H1 (cell line): ENCODE measurements around the gene MYO16. TPM values are rescaled to one million over a fixed set of nuclear protein-coding genes. Genes with fewer than 3 reads are reported as not detected.

Experiments
- CTCF ChIA-PET: fragments of 300-600 bp; sonication (Branson Sonifier 250); formaldehyde crosslinking; loops from one replicate; lab custom pipeline; 2021; ENCODE audit not compliant: partially characterized antibody; lab: Charles Lee
- POLR2A ChIA-PET: fragments of 300-600 bp; sonication (Branson Sonifier 250); formaldehyde crosslinking; loops from one replicate; lab custom pipeline; 2021; ENCODE audit warnings: inconsistent platforms; ENCODE audit not compliant: partially characterized antibody; lab: Charles Lee
- DNase-seq, 2 experiments: peaks; one replicate each; pipeline versions ENCODE4 v3.0.0 to v3.0.0-alpha.2; 2010 to 2022; ENCODE audit warnings: low spot score in 2 of 2, low read depth in 1 of 2, mixed read lengths in 1 of 2
- FAIRE-seq: peaks from 2 replicates; lab custom pipeline; 2011; peaks lifted over from hg19 to GRCh38; lab: Jason Lieb, UNC
- H2AFZ ChIP-seq: 2 replicates; pipeline ENCODE4 v1.8.1; 2012; ENCODE audit warnings: low read length, inconsistent platforms
- H2AK5ac ChIP-seq: 2 replicates; pipeline ENCODE4 v1.6.1; 2013; ENCODE audit warnings: low read depth, low read length
- H2BK120ac ChIP-seq: replicated peaks from 2 replicates; pipeline ENCODE3; 2013; ENCODE audit warnings: low read depth, low read length, inconsistent platforms
- H2BK12ac ChIP-seq: 2 replicates; pipeline ENCODE4 v1.6.1; 2013; ENCODE audit warnings: low read depth, low read length
- H2BK15ac ChIP-seq: 2 replicates; pipeline ENCODE4 v1.6.1; 2013; ENCODE audit warnings: low read length
- H2BK20ac ChIP-seq: 2 replicates; pipeline ENCODE4 v1.6.1; 2013; ENCODE audit warnings: low read length
- H2BK5ac ChIP-seq: 2 replicates; pipeline ENCODE4 v1.6.1; 2013; ENCODE audit warnings: low read depth, low read length
- H3K14ac ChIP-seq: 2 replicates; pipeline ENCODE4 v1.6.1; 2013; ENCODE audit warnings: inconsistent platforms; ENCODE audit not compliant: insufficient read length
- H3K18ac ChIP-seq: 2 replicates; pipeline ENCODE4 v1.6.1; 2013; ENCODE audit warnings: low read length; ENCODE audit errors: extremely low read depth
- H3K23ac ChIP-seq: 2 replicates; pipeline ENCODE4 v1.6.1; 2013; ENCODE audit warnings: inconsistent platforms; ENCODE audit not compliant: insufficient read length
- H3K23me2 ChIP-seq: 2 replicates; pipeline ENCODE4 v1.6.1; 2013; ENCODE audit warnings: low read depth, low read length
- H3K27ac ChIP-seq: 2 replicates; pipeline ENCODE4 v1.6.1; 2011; ENCODE audit warnings: low read depth, low read length, inconsistent platforms
- H3K27me3 ChIP-seq, 4 experiments: replicated peaks in 1 of 4; 1 replicate in 1 of 4; 2 replicates in 3 of 4; pipeline versions ENCODE4 v1.6.1 to v1.8.1; 2011 to 2013; ENCODE audit warnings: low read length in 3 of 4, mild to moderate bottlenecking in 3 of 4, inconsistent platforms in 2 of 4, mixed read lengths in 2 of 4, moderate library complexity in 1 of 4; ENCODE audit not compliant: control insufficient read depth in 3 of 4, insufficient read depth in 3 of 4; ENCODE audit errors: extremely low read depth in 1 of 4
- H3K36me3 ChIP-seq, 4 experiments: 2 replicates each; pipeline versions ENCODE4 v1.6.1 to v1.8.1; 2011 to 2013; ENCODE audit warnings: mild to moderate bottlenecking in 4 of 4, low read length in 3 of 4, moderate library complexity in 2 of 4, control low read depth in 1 of 4, inconsistent platforms in 1 of 4; ENCODE audit not compliant: insufficient read depth in 4 of 4, control insufficient read depth in 2 of 4
- H3K4ac ChIP-seq: replicated peaks from 2 replicates; pipeline ENCODE3; 2013; ENCODE audit warnings: low read length, low read depth, mixed read lengths, inconsistent platforms; ENCODE audit not compliant: insufficient read length
- H3K4me1 ChIP-seq, 4 experiments: replicated peaks in 1 of 4; 1 replicate in 1 of 4; 2 replicates in 3 of 4; pipeline versions ENCODE4 v1.6.1 to v1.8.1; 2011 to 2013; ENCODE audit warnings: low read length in 3 of 4, inconsistent platforms in 2 of 4, mixed read lengths in 1 of 4; ENCODE audit not compliant: insufficient read depth in 4 of 4, control insufficient read depth in 3 of 4
- H3K4me2 ChIP-seq, 2 experiments: 2 replicates each; pipeline versions ENCODE4 v1.6.1 to v1.8.1; 2011 to 2013; ENCODE audit warnings: low read depth in 2 of 2, low read length in 2 of 2, control low read depth in 1 of 2, inconsistent platforms in 1 of 2, mild to moderate bottlenecking in 1 of 2; ENCODE audit not compliant: insufficient read depth in 1 of 2
- H3K4me3 ChIP-seq, 4 experiments: fragments of 200-600, 300-600 bp in 1 of 4; sonication (generic), shearing (Covaris generic), sonication (Bioruptor Twin) in 1 of 4; 2 replicates each; pipeline versions ENCODE4 v1.5.1 to v1.8.1; 2011 to 2016; ENCODE audit warnings: low read length in 4 of 4, low read depth in 3 of 4, control low read depth in 2 of 4, inconsistent platforms in 2 of 4, mild to moderate bottlenecking in 2 of 4, mixed read lengths in 1 of 4, moderate library complexity in 1 of 4; ENCODE audit not compliant: insufficient read depth in 2 of 4; ENCODE audit errors: extremely low read depth in 1 of 4
- H3K56ac ChIP-seq: replicated peaks from 2 replicates; pipeline ENCODE3; 2013; ENCODE audit warnings: low read depth, mild to moderate bottlenecking, mixed read lengths, low read length, inconsistent platforms; ENCODE audit not compliant: insufficient read length
- H3K79me1 ChIP-seq: 2 replicates; pipeline ENCODE4 v1.6.1; 2013; ENCODE audit warnings: low read depth, low read length, control low read depth
- H3K79me2 ChIP-seq, 2 experiments: 2 replicates each; pipeline versions ENCODE4 v1.6.1 to v1.8.1; 2012 to 2013; ENCODE audit warnings: low read length in 2 of 2, mild to moderate bottlenecking in 2 of 2, inconsistent platforms in 1 of 2; ENCODE audit not compliant: insufficient read depth in 2 of 2, control insufficient read depth in 1 of 2
- H3K9ac ChIP-seq, 4 experiments: replicated peaks in 1 of 4; 1 replicate in 1 of 4; 2 replicates in 3 of 4; pipeline versions ENCODE4 v1.6.1 to v1.8.1; 2011 to 2013; ENCODE audit warnings: low read depth in 3 of 4, low read length in 3 of 4, control low read depth in 2 of 4, mild to moderate bottlenecking in 2 of 4, moderate library complexity in 2 of 4, inconsistent platforms in 1 of 4; ENCODE audit errors: extremely low read depth in 1 of 4
- H3K9me3 ChIP-seq, 2 experiments: 2 replicates each; pipeline versions ENCODE4 v1.6.1 to v1.8.1; 2012 to 2013; ENCODE audit warnings: mild to moderate bottlenecking in 2 of 2, moderate library complexity in 2 of 2, control low read depth in 1 of 2, inconsistent platforms in 1 of 2, low read depth in 1 of 2, low read length in 1 of 2, mixed read lengths in 1 of 2; ENCODE audit not compliant: insufficient read depth in 2 of 2
- H4K20me1 ChIP-seq, 2 experiments: replicated peaks in 1 of 2; 2 replicates each; pipeline versions ENCODE3 to v1.8.1; 2011 to 2013; ENCODE audit warnings: inconsistent platforms in 2 of 2, low read length in 2 of 2, mild to moderate bottlenecking in 1 of 2; ENCODE audit not compliant: insufficient read depth in 2 of 2, control insufficient read depth in 1 of 2
- H4K5ac ChIP-seq: 2 replicates; pipeline ENCODE4 v1.6.1; 2013; ENCODE audit warnings: low read length, low read depth, mixed read lengths, inconsistent platforms; ENCODE audit not compliant: insufficient read length
- H4K8ac ChIP-seq: 2 replicates; pipeline ENCODE4 v1.8.0; 2013; ENCODE audit warnings: mild to moderate bottlenecking, moderate library complexity, low read length, inconsistent platforms; ENCODE audit not compliant: insufficient read depth; ENCODE audit errors: extremely low read depth
- H4K91ac ChIP-seq: replicated peaks from 2 replicates; pipeline ENCODE3; 2013; ENCODE audit warnings: low read length, mixed read lengths, inconsistent platforms; ENCODE audit not compliant: insufficient read length
- ASH2L ChIP-seq: fragments of 200-600, 300-600 bp; sonication (generic); IDR thresholded peaks from one replicate; pipeline ENCODE4 v1.7.1; 2017; ENCODE audit warnings: low read length
- BACH1 ChIP-seq: IDR thresholded peaks from 2 replicates; pipeline ENCODE4 v1.6.1; 2012; ENCODE audit warnings: low read length, improper control_type of control experiment
- EZH2 ChIP-seq: fragments of 200-600 bp; sonication (generic); IDR thresholded peaks from 2 replicates; pipeline ENCODE4 v1.7.1; 2012; ENCODE audit warnings: low read depth, mild to moderate bottlenecking, moderate library complexity, low read length, inconsistent platforms; ENCODE audit not compliant: severe bottlenecking
- GTF2F1 ChIP-seq: IDR thresholded peaks from 2 replicates; pipeline ENCODE4 v1.6.1; 2012; ENCODE audit warnings: low read depth, low read length, improper control_type of control experiment, borderline replicate concordance
- KDM1A ChIP-seq: fragments of 200-600, 300-600 bp; sonication (generic); IDR thresholded peaks from 2 replicates; pipeline ENCODE4 v1.7.1; 2016; ENCODE audit warnings: mild to moderate bottlenecking, low read length, borderline replicate concordance
- KDM5A ChIP-seq: fragments of 200-600 bp; IDR thresholded peaks from 2 replicates; pipeline ENCODE4 v1.7.1; 2012; ENCODE audit warnings: mild to moderate bottlenecking, low read length, inconsistent platforms, mixed read lengths
- MAFK ChIP-seq: IDR thresholded peaks from 2 replicates; pipeline ENCODE4 v1.6.1; 2012; ENCODE audit warnings: low read depth, mild to moderate bottlenecking, improper control_type of control experiment, low read length
- PHF8 ChIP-seq: fragments of 200-600 bp; sonication (generic); conservative IDR thresholded peaks from 2 replicates; pipeline ENCODE4 v1.7.1; 2012; ENCODE audit warnings: low read depth, mild to moderate bottlenecking, inconsistent platforms, low read length, moderate library complexity
- POLR2A ChIP-seq, 2 experiments: IDR thresholded peaks; 1 replicate in 1 of 2; 2 replicates in 1 of 2; pipeline ENCODE4 v1.6.1; 2011; ENCODE audit warnings: low read depth in 2 of 2, low read length in 2 of 2, mild to moderate bottlenecking in 2 of 2; ENCODE audit errors: control extremely low read depth in 1 of 2
- POLR2AphosphoS5 ChIP-seq: IDR thresholded peaks from 2 replicates; pipeline ENCODE4 v1.6.1; 2011; ENCODE audit warnings: low read depth, low read length
- RAD21 ChIP-seq, 2 experiments: IDR thresholded peaks in 1 of 2; conservative IDR thresholded peaks in 1 of 2; 2 replicates each; pipeline ENCODE4 v1.6.1; 2011; ENCODE audit warnings: low read depth in 2 of 2, low read length in 2 of 2, improper control_type of control experiment in 1 of 2, inconsistent platforms in 1 of 2, mild to moderate bottlenecking in 1 of 2, moderate library complexity in 1 of 2
- RBBP5 ChIP-seq: IDR thresholded peaks from 2 replicates; pipeline ENCODE4 v1.7.1; 2012; ENCODE audit warnings: low read depth, mild to moderate bottlenecking, inconsistent platforms, low read length, moderate library complexity, borderline replicate concordance
- SP2 ChIP-seq: IDR thresholded peaks from 2 replicates; pipeline ENCODE4 v1.6.1; 2012; ENCODE audit warnings: mild to moderate bottlenecking, low read length, inconsistent platforms
- SP4 ChIP-seq: IDR thresholded peaks from 2 replicates; pipeline ENCODE4 v1.6.1; 2012; ENCODE audit warnings: low read length, inconsistent platforms
- SUZ12 ChIP-seq: fragments of 200-600 bp; sonication (generic); IDR thresholded peaks from 2 replicates; pipeline ENCODE4 v1.6.1; 2012; ENCODE audit warnings: mild to moderate bottlenecking, inconsistent platforms, low read length, moderate library complexity, mixed read lengths
- WGBS, 2 experiments: shearing (Covaris generic) in 1 of 2; methylation state at CpG; one replicate each; pipeline versions ENCODE4 v1.1.6 to v1.1.7; 2013 to 2015; ENCODE audit warnings: low lambda C conversion rate in 2 of 2, mixed read lengths in 2 of 2, inconsistent platforms in 1 of 2, low coverage in 1 of 2, missing lambda C conversion rate in 1 of 2; ENCODE audit not compliant: insufficient replicate concordance in 2 of 2, insufficient coverage in 1 of 2, insufficient read length in 1 of 2; ENCODE audit errors: extremely low coverage in 1 of 2, missing lambda C conversion rate in 1 of 2; 5-methylcytosine and 5-hydroxymethylcytosine counted together
- polyA plus RNA-seq, 7 experiments: library from polyadenylated mRNA; depleted of rRNA in 3 of 7; stranded (reverse) in 5 of 7; unstranded in 2 of 7; fragments of >200 nt in 5 of 7; fragments of 200-250 nt in 2 of 7; gene quantifications; 1 replicate in 5 of 7; 2 replicates in 1 of 7; 4 replicates in 1 of 7; pipeline versions ENCODE4 v1.2.1 to v1.2.3, GENCODE V29; 2011 to 2013; ENCODE audit warnings: missing spikeins in 2 of 7, mixed read lengths in 2 of 7
- total RNA-seq: library from RNA; stranded (reverse); fragmentation: NEBNext Ultra II Directional; extraction: Animal tissue kit (Norgen Biotek cat#: 25700); gene quantifications from 2 replicates; pipeline ENCODE4 v1.2.1, GENCODE V29; 2021

MYO16 gene
- total and polyA plus RNA-seq, 2 of the 8 experiments (the other 6 are each of a cell fraction or from before 2014, with no cell fraction given), result 0.02 to 0.22 TPM

DNA sequence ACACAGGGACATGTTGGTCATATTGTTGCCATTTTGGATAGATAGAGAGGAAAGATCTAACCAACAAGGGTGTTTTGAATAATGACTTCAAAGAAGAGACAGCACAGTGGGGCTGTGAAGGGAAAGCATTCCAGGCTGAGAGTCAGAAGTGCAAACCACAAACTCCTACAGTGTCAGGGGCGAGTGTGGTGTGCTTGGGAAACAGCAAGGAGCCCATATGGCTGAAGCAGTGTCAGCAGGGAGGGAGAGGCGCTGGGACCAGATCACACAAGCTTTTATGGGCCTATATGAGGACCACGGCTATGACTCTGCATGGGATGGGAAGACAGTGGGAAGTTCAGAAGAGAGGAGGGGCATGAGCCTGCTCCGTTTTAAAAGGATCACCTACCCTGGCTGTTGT lies 166.4 kb downstream of the MYO16 start:
- H3K4me3 ChIP-seq, result no peak overlapping the region
- no peaks in the 10 kb centered on the region for H3K23me2 ChIP-seq
- H3K4me2 ChIP-seq, result no peak overlapping the region
- H3K14ac ChIP-seq, result no peak overlapping the region
- no peak overlapping the region for H4K5ac ChIP-seq
- no peaks in the 10 kb centered on the region for H4K20me1 ChIP-seq
- no peak overlapping the region for H3K27ac ChIP-seq
- H2BK15ac ChIP-seq, result no peak overlapping the region
- H3K9me3 ChIP-seq, result no peaks in the 10 kb centered on the region
- no peaks in the 10 kb centered on the region for H3K36me3 ChIP-seq
- no peak overlapping the region for H4K8ac ChIP-seq
- no peak overlapping the region for H3K56ac ChIP-seq
- ChIA-PET CTCF (interaction anchor here (0.5 kb wide), 1 partner anchor 977 kb away, joined by 3 read pairs; no protein-coding TSS in a partner anchor), POLR2A (no interaction called here)
- no peak for DNase-seq
- H3K79me2 ChIP-seq, result no peaks in the 10 kb centered on the region
- FAIRE-seq, result no peak
- no peaks in the 10 kb centered on the region for H3K27me3 ChIP-seq
- no peak overlapping the region for H2BK120ac ChIP-seq
- WGBS, 2 experiments, result 91% methylated on average over 4 of the region's 4 CpGs; no CpG with 5 or more reads in 1 of the 2 experiments
- H3K4me1 ChIP-seq, result no peaks in the 10 kb centered on the region
- H3K9ac ChIP-seq, result no peak overlapping the region
- H2BK20ac ChIP-seq, result no peak overlapping the region
- no peaks in the 10 kb centered on the region for H3K79me1 ChIP-seq
- no peak overlapping the region for H3K4ac ChIP-seq
- no peak overlapping the region for H2AK5ac ChIP-seq
- H2BK12ac ChIP-seq, result no peak overlapping the region
- no peak overlapping the region for H3K18ac ChIP-seq
- H3K23ac ChIP-seq, result no peak overlapping the region
- no peak overlapping the region for H2AFZ ChIP-seq
- H4K91ac ChIP-seq, result no peak overlapping the region
- no peak overlapping the region for H2BK5ac ChIP-seq
- no peak for TF ChIP-seq EZH2
- no peak for TF ChIP-seq SP2
- no peak for TF ChIP-seq SP4
- no peak for TF ChIP-seq POLR2A (IDR thresholded peaks at IDR 0.05; ENCODE audit: control extremely low read depth in 1 of 2, low read depth in 2 of 2, low read length in 2 of 2)
- TF ChIP-seq MAFK, result no peak
- TF ChIP-seq RAD21 (IDR thresholded peaks at IDR 0.05 in 1 of 2, conservative IDR thresholded peaks at IDR 0.05 in 1 of 2; ENCODE audit: low read depth in 2 of 2, low read length in 2 of 2), result no peak
- TF ChIP-seq KDM1A, result no peak
- TF ChIP-seq BACH1, result no peak
- TF ChIP-seq SUZ12, result no peak
- TF ChIP-seq POLR2AphosphoS5, result no peak
- no peak for TF ChIP-seq KDM5A
- TF ChIP-seq PHF8, result no peak
- no peak for TF ChIP-seq ASH2L
- no peak for TF ChIP-seq RBBP5
- no peak for TF ChIP-seq GTF2F1
